DOHH2 (cell line): ENCODE measurements around the gene MAFG.

Source experiments
- H3F3A ChIP-seq: fragments of 200-600 bp; sonication (generic), shearing (Covaris generic); 2 replicates; pipeline ENCODE4 v1.6.0; 2016; ENCODE audit warnings: antibody characterized with exemption, mild to moderate bottlenecking; ENCODE audit not compliant: control insufficient read depth, insufficient read depth
- H3K27ac ChIP-seq: fragments of 200-600 bp; sonication (generic); 2 replicates; pipeline ENCODE4 v1.5.1; 2014; ENCODE audit warnings: low read depth, mild to moderate bottlenecking, low read length, moderate library complexity
- H3K27me3 ChIP-seq: fragments of 200-600 bp; sonication (generic); 2 replicates; pipeline ENCODE4 v1.6.1; 2014; ENCODE audit warnings: mild to moderate bottlenecking, low read length, mixed read lengths; ENCODE audit not compliant: control insufficient read depth
- H3K36me3 ChIP-seq: fragments of 200-600 bp; sonication (generic); 2 replicates; pipeline ENCODE4 v1.6.1; 2014; ENCODE audit warnings: mild to moderate bottlenecking, low read length, moderate library complexity, mixed read lengths; ENCODE audit not compliant: control insufficient read depth
- H3K4me1 ChIP-seq: fragments of 200-600 bp; sonication (generic); 2 replicates; pipeline ENCODE4 v1.6.1; 2014; ENCODE audit warnings: mild to moderate bottlenecking, low read length, mixed read lengths; ENCODE audit not compliant: control insufficient read depth
- H3K4me2 ChIP-seq: fragments of 200-600 bp; sonication (generic); 2 replicates; pipeline ENCODE4 v1.6.0; 2014; ENCODE audit warnings: mild to moderate bottlenecking, low read length, moderate library complexity
- H3K4me3 ChIP-seq: fragments of 200-600 bp; sonication (generic); 2 replicates; pipeline ENCODE4 v1.5.1; 2014; ENCODE audit warnings: mild to moderate bottlenecking, low read length, mixed read lengths
- H3K79me2 ChIP-seq: fragments of 200-600 bp; sonication (generic); 2 replicates; pipeline ENCODE4 v1.6.1; 2014; ENCODE audit warnings: mild to moderate bottlenecking, low read length, mixed read lengths; ENCODE audit not compliant: control insufficient read depth
- H3K9me2 ChIP-seq: fragments of 200-600 bp; sonication (generic); replicated peaks from 2 replicates; pipeline ENCODE4 v1.6.1; 2014; ENCODE audit warnings: mild to moderate bottlenecking, low read length, mixed read lengths; ENCODE audit not compliant: control insufficient read depth
- H3K9me3 ChIP-seq: fragments of 200-600 bp; sonication (generic); 2 replicates; pipeline ENCODE4 v1.6.1; 2014; ENCODE audit warnings: antibody characterized with exemption, low read length, mixed read lengths; ENCODE audit not compliant: control insufficient read depth, insufficient read depth
- H4K20me1 ChIP-seq: fragments of 200-600 bp; sonication (generic); 2 replicates; pipeline ENCODE4 v1.6.0; 2014; ENCODE audit warnings: low read depth, mild to moderate bottlenecking, antibody characterized with exemption, low read length, moderate library complexity; ENCODE audit not compliant: control insufficient read depth, insufficient read depth
- CTCF ChIP-seq: fragments of 200-600 bp; sonication (generic); IDR thresholded peaks from one replicate; pipeline ENCODE4 v1.5.1; 2014; ENCODE audit warnings: antibody characterized with exemption, mild to moderate bottlenecking, low read depth, low read length; ENCODE audit not compliant: poor library complexity, severe bottlenecking
- EZH2phosphoT487 ChIP-seq: fragments of 200-600 bp; sonication (generic); IDR thresholded peaks from 2 replicates; pipeline ENCODE4 v1.6.1; 2017; ENCODE audit warnings: borderline replicate concordance, mild to moderate bottlenecking, antibody characterized with exemption, low read length, moderate library complexity, mixed read lengths

The MAFG gene

DNA sequence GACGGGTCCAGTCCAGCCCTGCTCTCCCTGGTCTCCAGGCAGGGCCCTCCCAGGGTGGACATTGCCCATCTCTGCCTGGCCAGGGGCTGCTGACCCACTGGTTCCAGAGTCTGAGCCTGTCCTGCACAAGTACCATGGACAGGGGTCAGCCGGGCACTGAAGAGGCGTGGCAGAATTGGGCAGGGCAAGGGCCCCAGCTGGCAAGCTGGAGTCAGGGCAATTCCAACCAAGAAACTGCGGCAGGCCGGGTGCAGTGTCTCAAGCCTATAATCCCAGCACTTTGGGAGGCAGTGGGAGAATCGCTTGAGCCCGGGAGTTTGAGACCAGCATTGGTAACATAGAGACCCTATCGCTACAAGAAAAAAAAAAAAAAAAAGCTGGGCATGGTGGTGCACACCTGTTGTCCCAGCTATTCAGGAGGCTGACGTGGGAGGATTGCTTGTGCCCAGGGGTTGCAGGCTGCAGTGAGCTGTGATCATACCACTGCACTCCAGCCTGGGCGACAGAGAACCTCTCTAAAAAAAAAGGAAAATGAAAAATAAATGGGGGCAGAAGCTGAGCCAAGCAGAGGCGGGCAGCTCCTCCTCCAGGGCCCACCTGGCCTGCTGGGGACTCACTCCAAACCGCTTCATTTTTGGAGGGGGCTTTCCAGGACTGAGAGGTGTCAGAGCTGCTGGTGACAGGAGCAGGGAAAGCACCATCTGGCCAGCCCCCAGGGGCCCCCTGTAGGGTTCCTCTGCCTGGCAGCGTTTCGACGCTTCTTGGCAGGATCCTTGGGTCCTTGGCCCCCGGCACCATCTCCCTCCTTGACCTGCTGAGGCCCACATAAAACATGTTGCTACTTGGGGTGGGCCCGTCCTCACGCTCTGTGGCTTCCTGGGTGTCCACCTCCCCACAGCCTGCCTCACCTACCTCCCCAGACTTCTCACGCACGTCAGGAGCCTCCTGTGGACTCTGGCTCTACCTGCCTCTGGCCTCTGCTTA is 2.9 kb upstream of the MAFG start:
- Histone ChIP-seq H3K79me2 (peaks cover 18% of the 10 kb centered on the region), H3F3A (0 out of 2 replicates have a peak, but pooled peaks cover 2% of the 10 kb centered on the region), H3K9me2 (no peaks in the 10 kb centered on the region), H3K4me3 (no peak overlapping the region), H3K4me2 (no peak overlapping the region), H3K36me3 (peaks cover 23% of the 10 kb centered on the region), H3K4me1 (peaks cover 21% of the 10 kb centered on the region), H3K9me3 (no peaks in the 10 kb centered on the region), H3K27me3 (peaks cover 4% of the 10 kb centered on the region; the same call in 1 of the 2 replicates), H4K20me1 (peaks cover 7% of the 10 kb centered on the region; the same call in 1 of the 2 replicates), H3K27ac (no peak overlapping the region)
- TF ChIP-seq CTCF (no peak), EZH2phosphoT487 (no peak)

DNA sequence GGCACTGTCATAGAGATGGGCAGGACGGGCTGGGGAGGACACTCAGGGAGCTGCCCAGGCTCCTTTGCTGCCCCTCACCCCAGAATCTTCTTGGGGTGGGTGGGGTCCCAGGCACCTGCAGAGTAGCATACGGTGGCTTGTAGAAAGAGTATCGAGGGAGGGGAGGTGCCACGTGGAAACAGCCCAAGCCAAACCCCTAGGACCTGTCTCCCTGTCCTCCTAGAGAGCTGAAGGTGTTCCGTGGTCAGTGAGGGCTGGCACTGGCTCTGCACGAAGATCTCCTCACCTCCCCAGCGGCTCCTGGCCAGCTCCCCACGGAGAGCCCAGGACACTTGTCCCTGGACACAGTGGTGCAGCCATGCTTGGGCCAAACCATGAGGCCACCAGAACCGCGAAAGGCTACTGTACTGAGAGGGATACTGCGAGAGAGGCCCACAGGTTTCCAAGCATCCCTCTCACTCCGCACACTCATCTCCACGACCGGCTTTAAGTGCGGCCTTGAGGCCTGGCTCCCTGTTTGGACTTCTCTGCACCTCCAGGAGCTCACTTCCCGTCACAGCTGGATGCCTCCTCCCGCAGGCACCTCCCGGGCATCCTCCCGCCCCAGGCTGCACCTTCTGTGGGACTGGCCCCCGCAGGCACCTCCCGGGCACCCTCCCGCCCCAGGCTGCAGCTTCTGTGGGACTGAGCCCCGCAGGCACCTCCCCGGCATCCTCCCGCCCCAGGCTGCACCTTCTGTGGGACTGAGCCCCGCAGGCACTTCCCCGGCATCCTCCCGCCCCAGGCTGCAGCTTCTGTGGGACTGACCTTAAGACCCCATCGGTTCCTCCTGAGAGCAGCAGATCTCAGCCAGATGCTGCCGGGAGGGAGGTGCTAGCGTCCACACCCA is 2.0 kb upstream of the MAFG start:
- H3K27me3 ChIP-seq, result peaks cover 4% of the 10 kb centered on the region; the same call in 1 of the 2 replicates
- H3K36me3 ChIP-seq, result peaks cover 15% of the 10 kb centered on the region
- peaks cover 27% of the 10 kb centered on the region for H3K79me2 ChIP-seq
- H4K20me1 ChIP-seq, result peaks cover 14% of the 10 kb centered on the region
- H3K27ac ChIP-seq, result no peak overlapping the region
- no peak overlapping the region for H3K4me2 ChIP-seq
- TF ChIP-seq EZH2phosphoT487 (no peak), CTCF (no peak)
- no peak overlapping the region for H3K4me3 ChIP-seq
- H3K4me1 ChIP-seq, result peaks cover 29% of the 10 kb centered on the region
- no peaks in the 10 kb centered on the region for H3K9me2 ChIP-seq
- H3F3A ChIP-seq, result 0 out of 2 replicates have a peak, but pooled peaks cover 2% of the 10 kb centered on the region
- H3K9me3 ChIP-seq, result no peaks in the 10 kb centered on the region

GRCh38 chr17:81928544-81929252 is 1.2 kb upstream of the MAFG start:
- H3K4me3 ChIP-seq, result peak overlapping the region; percentile 75
- TF ChIP-seq EZH2phosphoT487 (no peak), CTCF (no peak)
- H3K27ac ChIP-seq, result no peak overlapping the region
- H4K20me1 ChIP-seq, result peaks cover 14% of the 10 kb centered on the region
- 0 out of 2 replicates have a peak, but pooled peaks cover 2% of the 10 kb centered on the region for H3F3A ChIP-seq
- H3K4me1 ChIP-seq, result peaks cover 37% of the 10 kb centered on the region
- H3K27me3 ChIP-seq, result peaks cover 4% of the 10 kb centered on the region; the same call in 1 of the 2 replicates
- peaks cover 8% of the 10 kb centered on the region for H3K36me3 ChIP-seq
- no peaks in the 10 kb centered on the region for H3K9me2 ChIP-seq
- H3K79me2 ChIP-seq, result peaks cover 35% of the 10 kb centered on the region
- peak overlapping the region; percentile 86 for H3K4me2 ChIP-seq
- no peaks in the 10 kb centered on the region for H3K9me3 ChIP-seq
